Myometrial cell (primary cell): ENCODE results near the gene GP1BA. TPM values are rescaled to one million over a fixed set of nuclear protein-coding genes. Genes with fewer than 3 reads are reported as not detected.

ENCODE experiments used
- total RNA-seq: library from RNA; depleted of rRNA; stranded (reverse); fragments of >200 nt; gene quantifications from 2 replicates; pipeline ENCODE4 v1.2.3, GENCODE V29; 2015

GP1BA gene
- total RNA-seq = not detected in 2 replicates

GRCh38 chr17:4931963-4932362 is at the start of gene GP1BA:
Gene GP1BA, plus strand, starts transcription at chr17:4932277. Its CDS starts 328 bp downstream, at chr17:4932605.

GRCh38 chr17:4899341-4900230 is 32.5 kb upstream of the GP1BA start, which contains the start of gene C17orf107:
Gene C17orf107, plus strand, starts transcription at chr17:4899536. Its CDS starts 227 bp downstream, at chr17:4899763.

GRCh38 chr17:4903051-4903818 is 28.8 kb upstream of the GP1BA start, which contains the start of gene CHRNE:
Gene CHRNE, minus strand, starts transcription at chr17:4903098. Its CDS starts 35 bp downstream, at chr17:4903063.

GRCh38 chr17:4939796-4940554 is 7.9 kb downstream of the GP1BA start, which contains the start of the genes RNF167 and SLC25A11:
Gene RNF167, plus strand, starts transcription at chr17:4940268. Its CDS starts 642 bp downstream, at chr17:4940910.
Gene SLC25A11, minus strand, starts transcription at chr17:4940046. Its CDS starts 136 bp downstream, at chr17:4939910.

GRCh38 chr17:4948166-4948930 is 16.3 kb downstream of the GP1BA start, which contains the start of gene PFN1:
Gene PFN1, minus strand, starts transcription at chr17:4948530. Its CDS starts 136 bp downstream, at chr17:4948394.

GRCh38 chr17:4950746-4951204 is 18.7 kb downstream of the GP1BA start, which contains the start of gene ENO3:
Gene ENO3, plus strand, starts transcription at chr17:4951119. Its CDS starts 711 bp downstream, at chr17:4951830.

GRCh38 chr17:4967539-4968485 is 35.7 kb downstream of the GP1BA start, which contains the start of gene SPAG7:
Gene SPAG7, minus strand, starts transcription at chr17:4967817. Its CDS starts 13 bp downstream, at chr17:4967804.

Other genes with a start within 250 kb of the GP1BA start
- 22.5 and 25.9 TPM in 2 replicates for gene PELP1, start 228.1 kb upstream of the GP1BA start, total RNA-seq
- 12.9 and 14.4 TPM in 2 replicates for gene ARRB2, start 221.6 kb upstream of the GP1BA start, total RNA-seq
- 31.5 and 34.9 TPM in 2 replicates for gene MED11, start 200.8 kb upstream of the GP1BA start, total RNA-seq
- gene ZMYND15, start 192.4 kb upstream of the GP1BA start, total RNA-seq = 0.29 TPM in 1 of 2 replicates, not detected in the other
- 1.2 and 1.7 TPM in 2 replicates for gene CXCL16, start 192.3 kb upstream of the GP1BA start, total RNA-seq
- gene TM4SF5, start 160.4 kb upstream of the GP1BA start, total RNA-seq = not detected in 2 replicates
- not detected in 2 replicates for gene VMO1, start 145.9 kb upstream of the GP1BA start, total RNA-seq
- gene GLTPD2, start 143.3 kb upstream of the GP1BA start, total RNA-seq = not detected in 2 replicates
- gene PSMB6, start 136.1 kb upstream of the GP1BA start, total RNA-seq = 350 and 452 TPM in 2 replicates
- gene PLD2, start 125.1 kb upstream of the GP1BA start, total RNA-seq = 19.8 and 28.3 TPM in 2 replicates
- 22.2 and 26.2 TPM in 2 replicates for gene MINK1, start 98.9 kb upstream of the GP1BA start, total RNA-seq
- gene C17orf107, start 32.7 kb upstream of the GP1BA start, total RNA-seq = 4.3 and 5.7 TPM in 2 replicates
- gene CHRNE, start 29.2 kb upstream of the GP1BA start, total RNA-seq = 0.35 and 0.86 TPM in 2 replicates
- gene SLC25A11, start 7.8 kb downstream of the GP1BA start, total RNA-seq = 61.9 and 65.2 TPM in 2 replicates
- gene RNF167, start 8.0 kb downstream of the GP1BA start, total RNA-seq = 64.3 and 64.5 TPM in 2 replicates
- gene PFN1, start 16.3 kb downstream of the GP1BA start, total RNA-seq = 1,248 and 1,319 TPM in 2 replicates
- gene ENO3, start 18.8 kb downstream of the GP1BA start, total RNA-seq = 3.4 TPM in 1 of 2 replicates, not detected in the other
- gene SPAG7, start 35.5 kb downstream of the GP1BA start, total RNA-seq = 60.0 and 64.9 TPM in 2 replicates
- gene CAMTA2, start 55.4 kb downstream of the GP1BA start, total RNA-seq = 15.6 and 36.6 TPM in 2 replicates
- under 0.01 and 0.53 TPM in 2 replicates for gene INCA1, start 65.2 kb downstream of the GP1BA start, total RNA-seq
- gene KIF1C, start 65.7 kb downstream of the GP1BA start, total RNA-seq = 49.3 and 54.8 TPM in 2 replicates
- gene SLC52A1, start 103.1 kb downstream of the GP1BA start, total RNA-seq = 0.29 and 0.71 TPM in 2 replicates
- 0.89 and 1.7 TPM in 2 replicates for gene ZFP3, start 146.2 kb downstream of the GP1BA start, total RNA-seq
- 3.5 and 6.6 TPM in 2 replicates for gene ZNF232, start 179.6 kb downstream of the GP1BA start, total RNA-seq
- gene USP6, start 183.8 kb downstream of the GP1BA start, total RNA-seq = 0.18 TPM in 1 of 2 replicates, not detected in the other